ENCODE results near the gene NLRP4. TPM values are rescaled to one million over a fixed set of nuclear protein-coding genes. Genes with fewer than 3 reads are reported as not detected.

NLRP4 gene
- total and polyA plus RNA-seq, 2 of the 4 experiments (the other 2 are of a cell fraction): not detected

DNA sequence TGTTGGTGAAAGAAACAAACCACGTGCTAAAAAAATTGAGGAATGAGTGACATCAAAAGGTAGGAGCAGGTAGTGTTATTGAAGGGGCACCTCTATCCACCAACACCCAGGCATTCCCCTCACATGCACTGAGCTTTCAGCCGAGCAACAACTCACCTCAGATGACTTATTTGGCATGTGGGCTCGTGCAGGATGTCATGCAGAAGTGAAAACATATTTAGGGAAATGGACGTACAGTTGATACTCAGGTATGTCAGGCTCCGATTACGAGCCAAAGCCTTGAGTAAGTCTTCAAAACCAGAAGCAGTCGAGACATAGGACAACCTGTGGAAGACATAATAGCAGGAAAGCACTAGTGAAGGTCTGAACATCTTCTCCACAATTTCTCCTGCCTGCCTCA lies 34.9 kb upstream of the NLRP4 start:
- H2BK15ac ChIP-seq (ENCODE audit: low read depth, low read length): no peak overlapping the region
- BruUV-seq (replicated peaks): no TSS peak
- DNase-seq (no peak), ATAC-seq (ENCODE audit: low read depth) (no peak)
- H3K14ac ChIP-seq (replicated peaks; ENCODE audit: low read depth, low read length): no peak overlapping the region
- no peaks in the 10 kb centered on the region for H3K27me3 ChIP-seq (ENCODE audit: control insufficient read depth, insufficient read depth, low read length)
- no peak overlapping the region for H2AFZ ChIP-seq (replicated peaks; ENCODE audit: low read length, poor library complexity)
- no peak overlapping the region for H3K9ac ChIP-seq (ENCODE audit: low read depth, low read length)
- H3K9me1 ChIP-seq (ENCODE audit: insufficient read depth, low read length): no peaks in the 10 kb centered on the region
- H3K9me3 ChIP-seq (ENCODE audit: control insufficient read depth, insufficient read depth, low read length): peaks cover 9% of the 10 kb centered on the region
- no peak overlapping the region for H3K4me2 ChIP-seq (ENCODE audit: low read depth, low read length)
- no peak overlapping the region for H4K5ac ChIP-seq (ENCODE audit: low read depth, low read length)
- H2BK120ac ChIP-seq (ENCODE audit: low read depth, low read length): no peak overlapping the region
- intact Hi-C loops (cut with micrococcal nuclease): no loop called here
- H3K4ac ChIP-seq (ENCODE audit: low read depth, low read length): no peak overlapping the region
- in situ Hi-C loops (cut with MboI; ENCODE audit: low sequenced_read_pairs): no loop called here
- WGBS, 2 experiments (ENCODE audit: extremely low coverage in 2 of 2, insufficient read length in 1 of 2): no CpG with 5 or more reads among the region's 7 CpGs
- H2BK20ac ChIP-seq (ENCODE audit: low read depth, low read length): no peak overlapping the region
- H3K79me1 ChIP-seq (ENCODE audit: low read depth in 1 of 2, low read length in 2 of 2): no peaks in the 10 kb centered on the region
- H3K4me1 ChIP-seq (ENCODE audit: control insufficient read depth, insufficient read depth, low read length): no peaks in the 10 kb centered on the region
- H2AK5ac ChIP-seq (ENCODE audit: low read depth, low read length): no peak overlapping the region
- no peak overlapping the region for H3K27ac ChIP-seq (ENCODE audit: insufficient read depth, low read length)
- H2AK9ac ChIP-seq (replicated peaks; ENCODE audit: low read depth, low read length, poor library complexity): no peak overlapping the region
- dilution Hi-C loops (cut with HindIII; ENCODE audit: low sequenced_read_pairs, unreplicated experiment): no loop called here
- POLR2A ChIA-PET (ENCODE audit: unreplicated experiment): no interaction called here
- CTCF ChIA-PET: no interaction called here
- no peak overlapping the region for H4K8ac ChIP-seq (ENCODE audit: low read depth in 2 of 2, low read length in 2 of 2)
- TF ChIP-seq MXI1 (IDR thresholded peaks at IDR 0.05; ENCODE audit: borderline replicate concordance, low read depth, low read length): no peak
- TF ChIP-seq, protein P1, sequence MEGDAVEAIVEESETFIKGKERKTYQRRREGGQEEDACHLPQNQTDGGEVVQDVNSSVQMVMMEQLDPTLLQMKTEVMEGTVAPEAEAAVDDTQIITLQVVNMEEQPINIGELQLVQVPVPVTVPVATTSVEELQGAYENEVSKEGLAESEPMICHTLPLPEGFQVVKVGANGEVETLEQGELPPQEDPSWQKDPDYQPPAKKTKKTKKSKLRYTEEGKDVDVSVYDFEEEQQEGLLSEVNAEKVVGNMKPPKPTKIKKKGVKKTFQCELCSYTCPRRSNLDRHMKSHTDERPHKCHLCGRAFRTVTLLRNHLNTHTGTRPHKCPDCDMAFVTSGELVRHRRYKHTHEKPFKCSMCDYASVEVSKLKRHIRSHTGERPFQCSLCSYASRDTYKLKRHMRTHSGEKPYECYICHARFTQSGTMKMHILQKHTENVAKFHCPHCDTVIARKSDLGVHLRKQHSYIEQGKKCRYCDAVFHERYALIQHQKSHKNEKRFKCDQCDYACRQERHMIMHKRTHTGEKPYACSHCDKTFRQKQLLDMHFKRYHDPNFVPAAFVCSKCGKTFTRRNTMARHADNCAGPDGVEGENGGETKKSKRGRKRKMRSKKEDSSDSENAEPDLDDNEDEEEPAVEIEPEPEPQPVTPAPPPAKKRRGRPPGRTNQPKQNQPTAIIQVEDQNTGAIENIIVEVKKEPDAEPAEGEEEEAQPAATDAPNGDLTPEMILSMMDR (conservative IDR thresholded peaks at IDR 0.05; ENCODE audit: low read depth, low read length): no peak
- no peak for TF ChIP-seq CEBPB (IDR thresholded peaks at IDR 0.05; ENCODE audit: low read depth, low read length)
- no peak for TF ChIP-seq CHD1 (IDR thresholded peaks at IDR 0.05; ENCODE audit: low read depth, low read length)
- no peak for TF ChIP-seq MAFK (IDR thresholded peaks at IDR 0.05; ENCODE audit: low read depth, low read length)
- no peak for TF ChIP-seq POLR2A (IDR thresholded peaks at IDR 0.05; ENCODE audit: low read depth, low read length)
- no peak for TF ChIP-seq MAZ (IDR thresholded peaks at IDR 0.05; ENCODE audit: borderline replicate concordance, low read depth, low read length)
- no peak for TF ChIP-seq RAD21 (IDR thresholded peaks at IDR 0.05; ENCODE audit: low read length)
- TF ChIP-seq RCOR1 (IDR thresholded peaks at IDR 0.05; ENCODE audit: insufficient replicate concordance, low read length): no peak
- TF ChIP-seq, protein P2, sequence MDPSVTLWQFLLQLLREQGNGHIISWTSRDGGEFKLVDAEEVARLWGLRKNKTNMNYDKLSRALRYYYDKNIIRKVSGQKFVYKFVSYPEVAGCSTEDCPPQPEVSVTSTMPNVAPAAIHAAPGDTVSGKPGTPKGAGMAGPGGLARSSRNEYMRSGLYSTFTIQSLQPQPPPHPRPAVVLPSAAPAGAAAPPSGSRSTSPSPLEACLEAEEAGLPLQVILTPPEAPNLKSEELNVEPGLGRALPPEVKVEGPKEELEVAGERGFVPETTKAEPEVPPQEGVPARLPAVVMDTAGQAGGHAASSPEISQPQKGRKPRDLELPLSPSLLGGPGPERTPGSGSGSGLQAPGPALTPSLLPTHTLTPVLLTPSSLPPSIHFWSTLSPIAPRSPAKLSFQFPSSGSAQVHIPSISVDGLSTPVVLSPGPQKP (IDR thresholded peaks at IDR 0.05; ENCODE audit: borderline replicate concordance, low read depth, low read length): no peak
- TF ChIP-seq RFX5 (IDR thresholded peaks at IDR 0.05; ENCODE audit: low read depth, low read length): no peak
- TF ChIP-seq, protein P3, sequence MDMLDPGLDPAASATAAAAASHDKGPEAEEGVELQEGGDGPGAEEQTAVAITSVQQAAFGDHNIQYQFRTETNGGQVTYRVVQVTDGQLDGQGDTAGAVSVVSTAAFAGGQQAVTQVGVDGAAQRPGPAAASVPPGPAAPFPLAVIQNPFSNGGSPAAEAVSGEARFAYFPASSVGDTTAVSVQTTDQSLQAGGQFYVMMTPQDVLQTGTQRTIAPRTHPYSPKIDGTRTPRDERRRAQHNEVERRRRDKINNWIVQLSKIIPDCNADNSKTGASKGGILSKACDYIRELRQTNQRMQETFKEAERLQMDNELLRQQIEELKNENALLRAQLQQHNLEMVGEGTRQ (IDR thresholded peaks at IDR 0.05; ENCODE audit: low read depth, low read length): no peak
- TF ChIP-seq SMC3 (IDR thresholded peaks at IDR 0.05; ENCODE audit: low read depth, low read length): no peak
- no peak for TF ChIP-seq FOS (IDR thresholded peaks at IDR 0.05; ENCODE audit: low read depth, low read length)
- H3K23ac ChIP-seq (ENCODE audit: low read depth, low read length): no peak overlapping the region
- no peak overlapping the region for H4K91ac ChIP-seq (ENCODE audit: insufficient read depth, low read depth, low read length)
- H4K20me1 ChIP-seq (ENCODE audit: insufficient read depth, low read length): no peaks in the 10 kb centered on the region
- H3K36me3 ChIP-seq (ENCODE audit: control insufficient read depth, insufficient read depth, low read length): no peaks in the 10 kb centered on the region
- no peak overlapping the region for H2BK5ac ChIP-seq (ENCODE audit: low read depth, low read length, poor library complexity, severe bottlenecking)
- H3K18ac ChIP-seq (ENCODE audit: low read depth, low read length): no peak overlapping the region
- no peak overlapping the region for H3K56ac ChIP-seq (ENCODE audit: extremely low read depth, insufficient read depth, low read length)
- H3K4me3 ChIP-seq (ENCODE audit: insufficient read depth, low read depth, low read length): no peak overlapping the region
